Vagina (tissue), 2 donors: ENCODE measurements around the gene SGCA.

Source experiments
- CTCF ChIP-seq, 3 experiments: fragments of 450-650 bp in 2 of 3; fragments of 200-600 bp in 1 of 3; sonication (generic) in 1 of 3; IDR thresholded peaks; one replicate each; pipeline ENCODE4 v1.5.1; 2017 to 2019; ENCODE audit warnings: antibody characterized with exemption in 3 of 3, mild to moderate bottlenecking in 2 of 3, moderate library complexity in 2 of 3
- POLR2A ChIP-seq, 2 donors: fragments of 450-650 bp; IDR thresholded peaks; one replicate each; pipeline ENCODE4 v1.6.1; 2017; ENCODE audit warnings: antibody characterized with exemption in 2 of 2, mild to moderate bottlenecking in 2 of 2, moderate library complexity in 2 of 2

- no peak for TF ChIP-seq CTCF (IDR thresholded peaks at IDR 0.05)
- no peak for TF ChIP-seq POLR2A (IDR thresholded peaks at IDR 0.05)
These were observed 3.1 kb upstream of the SGCA start for GRCh38 chr17:50162466-50163254.
